HepG2 (cell line): ENCODE measurements around the gene PEMT. TPM values are rescaled to one million over a fixed set of nuclear protein-coding genes. Genes with fewer than 3 reads are reported as not detected.
A peak's percentile ranks its signal among the peaks of the same experiment; 100 is the strongest.

Source experiments
- CBFB ChIP-seq: sonication (generic); formaldehyde crosslinking; IDR thresholded peaks from 2 replicates; pipeline ENCODE4 v1.4.0; 2020; ENCODE audit warnings: missing genetic modification reagents
- EHMT2 ChIP-seq: fragments of 200-600 bp; sonication (generic); IDR thresholded peaks from 2 replicates; pipeline ENCODE4 v1.7.0; 2017; ENCODE audit warnings: antibody characterized with exemption, low read depth, low read length, borderline replicate concordance
- IKZF4 ChIP-seq: sonication (generic); formaldehyde crosslinking; IDR thresholded peaks from 2 replicates; pipeline ENCODE4 v1.5.1; 2020; ENCODE audit warnings: borderline replicate concordance, mild to moderate bottlenecking, low read depth, missing genetic modification reagents; ENCODE audit errors: not compliant biosample characterization
- MATR3 ChIP-seq: sonication (generic); formaldehyde crosslinking; IDR thresholded peaks from 2 replicates; pipeline ENCODE4 v1.4.0; 2020; ENCODE audit warnings: missing genetic modification reagents
- PHF8 ChIP-seq: sonication (generic); formaldehyde crosslinking; IDR thresholded peaks from 2 replicates; pipeline ENCODE4 v1.5.0; 2020; ENCODE audit warnings: missing genetic modification reagents
- SNRNP70 ChIP-seq: fragments of 200-400 bp; formaldehyde crosslinking; IDR thresholded peaks from 2 replicates; pipeline ENCODE4 v1.6.1; 2017; ENCODE audit warnings: mild to moderate bottlenecking, low read depth, low read length, moderate library complexity
- SOX13 ChIP-seq, 3 experiments: fragments of 450-650 bp in 1 of 3; sonication (generic) in 1 of 3; formaldehyde crosslinking in 1 of 3; IDR thresholded peaks in 2 of 3; conservative IDR thresholded peaks in 1 of 3; 2 replicates each; pipeline versions ENCODE4 v1.5.0 to v1.6.1; 2016 to 2020; ENCODE audit warnings: antibody characterized with exemption in 1 of 3, mild to moderate bottlenecking in 1 of 3, missing compliant biosample characterization in 1 of 3, missing genetic modification reagents in 1 of 3, moderate library complexity in 1 of 3
- SOX6 ChIP-seq, 2 experiments: fragments of 450-650 bp in 1 of 2; sonication (generic) in 1 of 2; formaldehyde crosslinking in 1 of 2; IDR thresholded peaks; 2 replicates each; pipeline versions ENCODE4 v1.4.0 to v1.6.1; 2017 to 2020; ENCODE audit warnings: antibody characterized with exemption in 1 of 2, mild to moderate bottlenecking in 1 of 2, missing genetic modification reagents in 1 of 2
- TFDP2 ChIP-seq: sonication (generic); formaldehyde crosslinking; IDR thresholded peaks from 2 replicates; pipeline ENCODE4 v1.4.0; 2020; ENCODE audit warnings: missing genetic modification reagents
- YEATS4 ChIP-seq: sonication (generic); formaldehyde crosslinking; IDR thresholded peaks from 2 replicates; pipeline ENCODE4 v1.4.0; 2020; ENCODE audit warnings: missing genetic modification reagents, borderline replicate concordance
- ZNF326 ChIP-seq: sonication (generic); formaldehyde crosslinking; IDR thresholded peaks from 2 replicates; pipeline ENCODE4 v1.4.0; 2020; ENCODE audit warnings: missing genetic modification reagents, borderline replicate concordance
- ZNF331 ChIP-seq: sonication (generic); formaldehyde crosslinking; IDR thresholded peaks from 2 replicates; pipeline ENCODE4 v1.4.0; 2020; ENCODE audit warnings: missing genetic modification reagents
- ZNF605 ChIP-seq: sonication (generic); formaldehyde crosslinking; IDR thresholded peaks from 2 replicates; pipeline ENCODE4 v1.8.0; 2022; ENCODE audit warnings: mild to moderate bottlenecking, missing genetic modification reagents
- ZNF788 ChIP-seq: sonication (generic); formaldehyde crosslinking; IDR thresholded peaks from 2 replicates; pipeline ENCODE4 v1.5.0; 2020; ENCODE audit warnings: mild to moderate bottlenecking, missing genetic modification reagents, borderline replicate concordance
- polyA plus RNA-seq, 8 experiments: library from polyadenylated mRNA; depleted of rRNA in 3 of 8; stranded (reverse) in 7 of 8; unstranded in 1 of 8; fragments of >200 nt; fragmentation: Illumina TruSeq in 4 of 8; extraction: Trizol in 4 of 8; gene quantifications; 2 replicates each; pipeline versions ENCODE4 v1.2.1 to v1.2.3, GENCODE V29; 2011 to 2016; ENCODE audit warnings: low read depth in 4 of 8, missing spikeins in 1 of 8, mixed read lengths in 1 of 8; ENCODE audit not compliant: insufficient read depth in 1 of 8
- total RNA-seq, 5 experiments: library from RNA; depleted of rRNA; stranded (reverse); fragments of >200 nt; fragmentation: Illumina TruSeq; extraction: Trizol; gene quantifications; 2 replicates each; pipeline ENCODE4 v1.2.3, GENCODE V29; 2016; ENCODE audit warnings: low read depth in 1 of 5
- TF ChIP-seq, protein P1 (sequence below): sonication (generic); formaldehyde crosslinking; IDR thresholded peaks from 2 replicates; pipeline ENCODE4 v1.4.0; 2020; ENCODE audit warnings: missing genetic modification reagents, borderline replicate concordance
- TF ChIP-seq, protein P2 (sequence below): sonication (generic); formaldehyde crosslinking; IDR thresholded peaks from 2 replicates; pipeline ENCODE4 v1.4.0; 2020; ENCODE audit warnings: missing genetic modification reagents, mild to moderate bottlenecking, borderline replicate concordance
- TF ChIP-seq, protein P3 (sequence below): sonication (generic); formaldehyde crosslinking; IDR thresholded peaks from 2 replicates; pipeline ENCODE4 v1.5.0; 2020; ENCODE audit warnings: mild to moderate bottlenecking, missing genetic modification reagents, borderline replicate concordance

Gene PEMT
- total and polyA plus RNA-seq, 2 of the 13 experiments (the other 11 are each of a cell fraction or from before 2014, with no cell fraction given), result 31.7 to 43.6 TPM

DNA sequence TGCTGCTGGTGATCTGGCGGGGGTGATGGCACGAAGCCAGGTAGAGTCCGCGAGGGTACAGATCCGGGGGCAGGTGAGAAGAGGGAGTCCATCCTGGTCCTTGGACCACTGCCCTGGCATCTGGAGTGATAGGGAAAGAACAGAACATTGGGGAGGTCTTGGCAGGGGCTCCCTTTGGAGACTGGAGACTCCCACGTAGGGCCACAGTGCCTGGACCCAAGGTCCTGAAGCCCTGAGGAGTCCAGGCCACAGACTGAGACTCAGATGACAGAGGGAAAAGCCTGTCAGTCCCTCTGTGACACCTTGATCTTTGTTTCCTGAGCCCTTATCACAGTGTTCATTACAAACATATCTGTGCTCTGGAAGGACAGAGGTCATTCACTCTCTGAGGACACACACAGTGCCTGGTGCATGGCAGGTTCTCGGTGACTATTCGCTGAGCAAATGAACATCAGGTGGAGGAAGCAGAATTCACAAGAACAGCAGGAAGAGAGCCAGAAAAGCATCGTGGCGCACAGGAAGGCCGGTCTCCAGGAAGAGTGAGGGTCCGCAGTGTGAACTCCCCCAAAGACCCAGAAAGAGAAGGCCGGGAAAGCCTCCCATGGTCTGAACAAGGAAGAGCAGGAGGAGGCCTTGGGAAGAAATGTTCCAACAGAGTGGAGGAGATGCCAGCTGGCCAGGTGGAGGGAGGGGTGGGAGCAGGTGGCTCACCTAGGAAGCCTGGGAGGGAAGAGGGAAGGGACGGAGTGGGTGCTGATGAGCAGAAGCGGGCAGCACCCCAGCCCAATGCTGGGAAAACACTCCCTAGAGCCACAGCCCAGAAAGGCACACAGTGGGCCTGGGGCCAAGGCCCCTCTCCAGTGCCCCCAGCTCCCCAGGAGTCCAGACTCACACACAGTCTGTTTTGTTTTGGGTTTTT lies 20.5 kb downstream of the PEMT start (continued):
- TF ChIP-seq, protein P1, sequence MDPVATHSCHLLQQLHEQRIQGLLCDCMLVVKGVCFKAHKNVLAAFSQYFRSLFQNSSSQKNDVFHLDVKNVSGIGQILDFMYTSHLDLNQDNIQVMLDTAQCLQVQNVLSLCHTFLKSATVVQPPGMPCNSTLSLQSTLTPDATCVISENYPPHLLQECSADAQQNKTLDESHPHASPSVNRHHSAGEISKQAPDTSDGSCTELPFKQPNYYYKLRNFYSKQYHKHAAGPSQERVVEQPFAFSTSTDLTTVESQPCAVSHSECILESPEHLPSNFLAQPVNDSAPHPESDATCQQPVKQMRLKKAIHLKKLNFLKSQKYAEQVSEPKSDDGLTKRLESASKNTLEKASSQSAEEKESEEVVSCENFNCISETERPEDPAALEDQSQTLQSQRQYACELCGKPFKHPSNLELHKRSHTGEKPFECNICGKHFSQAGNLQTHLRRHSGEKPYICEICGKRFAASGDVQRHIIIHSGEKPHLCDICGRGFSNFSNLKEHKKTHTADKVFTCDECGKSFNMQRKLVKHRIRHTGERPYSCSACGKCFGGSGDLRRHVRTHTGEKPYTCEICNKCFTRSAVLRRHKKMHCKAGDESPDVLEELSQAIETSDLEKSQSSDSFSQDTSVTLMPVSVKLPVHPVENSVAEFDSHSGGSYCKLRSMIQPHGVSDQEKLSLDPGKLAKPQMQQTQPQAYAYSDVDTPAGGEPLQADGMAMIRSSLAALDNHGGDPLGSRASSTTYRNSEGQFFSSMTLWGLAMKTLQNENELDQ (CRISPR knock-in tag), result no peak
- peak; percentile 76; the same call in 1 of the 2 replicates for TF ChIP-seq ZNF788 (CRISPR knock-in tag)
- TF ChIP-seq MATR3 (CRISPR knock-in tag), result no peak
- TF ChIP-seq ZNF326, result no peak
- TF ChIP-seq ZNF605 (CRISPR knock-in tag), result no peak
- TF ChIP-seq, protein P2, sequence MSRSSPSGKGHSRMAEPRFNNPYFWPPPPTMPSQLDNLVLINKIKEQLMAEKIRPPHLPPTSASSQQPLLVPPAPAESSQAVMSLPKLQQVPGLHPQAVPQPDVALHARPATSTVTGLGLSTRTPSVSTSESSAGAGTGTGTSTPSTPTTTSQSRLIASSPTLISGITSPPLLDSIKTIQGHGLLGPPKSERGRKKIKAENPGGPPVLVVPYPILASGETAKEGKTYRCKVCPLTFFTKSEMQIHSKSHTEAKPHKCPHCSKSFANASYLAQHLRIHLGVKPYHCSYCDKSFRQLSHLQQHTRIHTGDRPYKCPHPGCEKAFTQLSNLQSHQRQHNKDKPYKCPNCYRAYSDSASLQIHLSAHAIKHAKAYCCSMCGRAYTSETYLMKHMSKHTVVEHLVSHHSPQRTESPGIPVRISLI (CRISPR knock-in tag), result no peak
- no peak for TF ChIP-seq SNRNP70
- 0 out of 2 replicates have a peak, but pooled peaks have one; percentile 13 for TF ChIP-seq PHF8 (CRISPR knock-in tag)
- TF ChIP-seq EHMT2, result no peak
- TF ChIP-seq ZNF331 (CRISPR knock-in tag), result peak; percentile 78; the same call in 1 of the 2 replicates
- TF ChIP-seq CBFB (CRISPR knock-in tag), result no peak
- TF ChIP-seq YEATS4 (CRISPR knock-in tag), result no peak; the same call in 1 of the 2 replicates
- TF ChIP-seq, protein P3, sequence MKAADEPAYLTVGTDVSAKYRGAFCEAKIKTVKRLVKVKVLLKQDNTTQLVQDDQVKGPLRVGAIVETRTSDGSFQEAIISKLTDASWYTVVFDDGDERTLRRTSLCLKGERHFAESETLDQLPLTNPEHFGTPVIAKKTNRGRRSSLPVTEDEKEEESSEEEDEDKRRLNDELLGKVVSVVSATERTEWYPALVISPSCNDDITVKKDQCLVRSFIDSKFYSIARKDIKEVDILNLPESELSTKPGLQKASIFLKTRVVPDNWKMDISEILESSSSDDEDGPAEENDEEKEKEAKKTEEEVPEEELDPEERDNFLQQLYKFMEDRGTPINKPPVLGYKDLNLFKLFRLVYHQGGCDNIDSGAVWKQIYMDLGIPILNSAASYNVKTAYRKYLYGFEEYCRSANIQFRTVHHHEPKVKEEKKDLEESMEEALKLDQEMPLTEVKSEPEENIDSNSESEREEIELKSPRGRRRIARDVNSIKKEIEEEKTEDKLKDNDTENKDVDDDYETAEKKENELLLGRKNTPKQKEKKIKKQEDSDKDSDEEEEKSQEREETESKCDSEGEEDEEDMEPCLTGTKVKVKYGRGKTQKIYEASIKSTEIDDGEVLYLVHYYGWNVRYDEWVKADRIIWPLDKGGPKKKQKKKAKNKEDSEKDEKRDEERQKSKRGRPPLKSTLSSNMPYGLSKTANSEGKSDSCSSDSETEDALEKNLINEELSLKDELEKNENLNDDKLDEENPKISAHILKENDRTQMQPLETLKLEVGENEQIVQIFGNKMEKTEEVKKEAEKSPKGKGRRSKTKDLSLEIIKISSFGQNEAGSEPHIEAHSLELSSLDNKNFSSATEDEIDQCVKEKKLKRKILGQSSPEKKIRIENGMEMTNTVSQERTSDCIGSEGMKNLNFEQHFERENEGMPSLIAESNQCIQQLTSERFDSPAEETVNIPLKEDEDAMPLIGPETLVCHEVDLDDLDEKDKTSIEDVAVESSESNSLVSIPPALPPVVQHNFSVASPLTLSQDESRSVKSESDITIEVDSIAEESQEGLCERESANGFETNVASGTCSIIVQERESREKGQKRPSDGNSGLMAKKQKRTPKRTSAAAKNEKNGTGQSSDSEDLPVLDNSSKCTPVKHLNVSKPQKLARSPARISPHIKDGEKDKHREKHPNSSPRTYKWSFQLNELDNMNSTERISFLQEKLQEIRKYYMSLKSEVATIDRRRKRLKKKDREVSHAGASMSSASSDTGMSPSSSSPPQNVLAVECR (CRISPR knock-in tag), result peak; percentile 35; the same call in 1 of the 2 replicates
- TF ChIP-seq SOX6 (IDR thresholded peaks at IDR 0.05), result no peak
- peak; percentile 76 for TF ChIP-seq SOX6 (CRISPR knock-in tag; IDR thresholded peaks at IDR 0.05)
- no peak for TF ChIP-seq SOX13 (IDR thresholded peaks at IDR 0.05)
- TF ChIP-seq SOX13 (CRISPR knock-in tag; conservative IDR thresholded peaks at IDR 0.05 in 1 of 2, IDR thresholded peaks at IDR 0.05 in 1 of 2), result peak in 1 of 2 experiments; percentile 79; a peak in 2 of 4 replicates
- TF ChIP-seq TFDP2 (CRISPR knock-in tag), result 0 out of 2 replicates have a peak, but pooled peaks have one; percentile 16
- no peak for TF ChIP-seq IKZF4 (CRISPR knock-in tag)
